DLD1 (cell line): ENCODE measurements around the gene RAB40A.

Experiments
- in situ Hi-C: cut with HindIII; loops from 2 replicates; pipeline ENCODE4 v1.10.0; 2017; ENCODE audit warnings: low sequenced_read_pairs

Gene RAB40A

GRCh38 chrX:103519389-103519788, at the start of gene RAB40A:
RAB40A (minus strand) TSS chrX:103519489; CDS start chrX:103500756, 18,733 bp downstream.
- in situ Hi-C loops = no loop called here

GRCh38 chrX:103565752-103566151, 46.5 kb upstream of the RAB40A start:
- in situ Hi-C loops = no loop called here

- in situ Hi-C loops = no loop called here
Observed at GRCh38 chrX:103565197-103565596, 45.9 kb upstream of the RAB40A start.

GRCh38 chrX:103562801-103563200, 43.5 kb upstream of the RAB40A start:
- in situ Hi-C loops = no loop called here

- in situ Hi-C loops = no loop called here
Observed at GRCh38 chrX:103560256-103560655, 41.0 kb upstream of the RAB40A start.

- in situ Hi-C loops = no loop called here
Observed at GRCh38 chrX:103556963-103557612, 37.8 kb upstream of the RAB40A start.

- in situ Hi-C loops = no loop called here
Observed at GRCh38 chrX:103554687-103555424, 35.6 kb upstream of the RAB40A start.

- in situ Hi-C loops = no loop called here
Observed at GRCh38 chrX:103552236-103552635, 32.9 kb upstream of the RAB40A start.

- in situ Hi-C loops = no loop called here
Observed at GRCh38 chrX:103550415-103551051, 31.2 kb upstream of the RAB40A start.

GRCh38 chrX:103549916-103550315, 30.6 kb upstream of the RAB40A start:
- in situ Hi-C loops = no loop called here

- in situ Hi-C loops = no loop called here
Observed at GRCh38 chrX:103540145-103540544, 20.9 kb upstream of the RAB40A start.

GRCh38 chrX:103539695-103540094, 20.4 kb upstream of the RAB40A start:
- in situ Hi-C loops = no loop called here

GRCh38 chrX:103538728-103539127, 19.4 kb upstream of the RAB40A start:
- in situ Hi-C loops = no loop called here

GRCh38 chrX:103537871-103538387, 18.6 kb upstream of the RAB40A start:
- in situ Hi-C loops = no loop called here

- in situ Hi-C loops = no loop called here
Observed at GRCh38 chrX:103536732-103537131, 17.4 kb upstream of the RAB40A start.

- in situ Hi-C loops = no loop called here
Observed at GRCh38 chrX:103536071-103536470, 16.8 kb upstream of the RAB40A start.

- in situ Hi-C loops = no loop called here
Observed at GRCh38 chrX:103535206-103535605, 15.9 kb upstream of the RAB40A start.

- in situ Hi-C loops = no loop called here
Observed at GRCh38 chrX:103533511-103534216, 14.4 kb upstream of the RAB40A start.

GRCh38 chrX:103531002-103531401, 11.7 kb upstream of the RAB40A start:
- in situ Hi-C loops = no loop called here

GRCh38 chrX:103530545-103530944, 11.3 kb upstream of the RAB40A start:
- in situ Hi-C loops = no loop called here

- in situ Hi-C loops = no loop called here
Observed at GRCh38 chrX:103529550-103529949, 10.3 kb upstream of the RAB40A start.
